Endothelial cell of umbilical vein (primary cell): Measurements from ENCODE around the gene EML6. TPM values are rescaled to one million over a fixed set of nuclear protein-coding genes. Genes with fewer than 3 reads are reported as not detected.

Experiments
- BruUV-seq: library from RNA; stranded (reverse); fragments of 400-500 nt; replicated peaks from 2 replicates; lab custom pipeline; 2021; lab: Mats Ljungman, UMichigan
- CTCF ChIA-PET: fragments of 300-600, 350-600 bp; sonication (Branson Sonifier 250); formaldehyde crosslinking; loops from one replicate; lab custom pipeline; 2021; ENCODE audit warnings: antibody characterized with exemption, inconsistent platforms; lab: Charles Lee
- POLR2A ChIA-PET: fragments of 300-600, 350-600 bp; sonication (Branson Sonifier 250); formaldehyde crosslinking; loops from one replicate; lab custom pipeline; 2021; ENCODE audit warnings: antibody characterized with exemption, inconsistent platforms; lab: Charles Lee
- DNase-seq: peaks from one replicate; pipeline ENCODE4 v3.0.0-alpha.2; 2011; ENCODE audit warnings: low read depth, low spot score
- FAIRE-seq: peaks from 2 replicates; lab custom pipeline; 2011; peaks lifted over from hg19 to GRCh38; lab: Jason Lieb, UNC
- H2AFZ ChIP-seq: 2 replicates; pipeline ENCODE4 v1.6.0; 2012; ENCODE audit warnings: low read depth, low read length, control low read depth, inconsistent platforms
- H3K27ac ChIP-seq: 2 replicates; pipeline ENCODE4 v1.5.1; 2011; ENCODE audit warnings: low read depth, mild to moderate bottlenecking, control low read depth, low read length, moderate library complexity; ENCODE audit not compliant: insufficient read depth
- H3K27me3 ChIP-seq, 2 experiments: 2 replicates each; pipeline versions ENCODE4 v1.6.0 to v1.6.1; 2011; ENCODE audit warnings: low read length in 2 of 2, mixed read lengths in 1 of 2; ENCODE audit not compliant: control insufficient read depth in 2 of 2, insufficient read depth in 2 of 2
- H3K36me3 ChIP-seq, 2 experiments: 2 replicates in 1 of 2; 3 replicates in 1 of 2; pipeline ENCODE4 v1.5.1; 2011; ENCODE audit warnings: low read length in 2 of 2, mild to moderate bottlenecking in 1 of 2, moderate library complexity in 1 of 2; ENCODE audit not compliant: control insufficient read depth in 2 of 2, insufficient read depth in 2 of 2; ENCODE audit errors: extremely low read depth in 1 of 2
- H3K4me1 ChIP-seq: 3 replicates; pipeline ENCODE4 v1.5.1; 2011; ENCODE audit warnings: mild to moderate bottlenecking, low read length; ENCODE audit not compliant: control insufficient read depth, insufficient read depth; ENCODE audit errors: extremely low read depth
- H3K4me2 ChIP-seq: 2 replicates; pipeline ENCODE4 v1.6.1; 2011; ENCODE audit warnings: low read length, control low read depth, mixed read lengths; ENCODE audit not compliant: insufficient read depth
- H3K4me3 ChIP-seq, 3 experiments: fragments of 200-600 bp in 1 of 3; sonication (generic), shearing (Covaris generic) in 1 of 3; replicated peaks in 1 of 3; 2 replicates each; pipeline ENCODE4 v1.5.1; 2011 to 2016; ENCODE audit warnings: control low read depth in 3 of 3, low read length in 3 of 3, mild to moderate bottlenecking in 2 of 3, inconsistent platforms in 1 of 3, low read depth in 1 of 3, moderate library complexity in 1 of 3; ENCODE audit not compliant: insufficient read depth in 1 of 3
- H3K79me2 ChIP-seq: 2 replicates; pipeline ENCODE4 v1.6.0; 2012; ENCODE audit warnings: low read length, inconsistent platforms; ENCODE audit not compliant: control insufficient read depth, insufficient read depth
- H3K9ac ChIP-seq: replicated peaks from 2 replicates; pipeline ENCODE3; 2011; ENCODE audit warnings: low read length, control low read depth; ENCODE audit not compliant: insufficient read depth; ENCODE audit errors: extremely low read depth
- H3K9me1 ChIP-seq: replicated peaks from 3 replicates; pipeline ENCODE4 v1.6.0; 2011; ENCODE audit warnings: mild to moderate bottlenecking, low read length; ENCODE audit not compliant: control insufficient read depth, insufficient read depth; ENCODE audit errors: extremely low read depth
- H3K9me3 ChIP-seq: replicated peaks from 2 replicates; pipeline ENCODE4 v1.5.1; 2012; ENCODE audit warnings: low read length, inconsistent platforms; ENCODE audit not compliant: control insufficient read depth, insufficient read depth
- H4K20me1 ChIP-seq: replicated peaks from 2 replicates; pipeline ENCODE3; 2011; ENCODE audit warnings: mild to moderate bottlenecking, low read length; ENCODE audit not compliant: control insufficient read depth, insufficient read depth; ENCODE audit errors: extremely low read depth
- CTCF ChIP-seq, 2 donors: IDR thresholded peaks; 1 replicate in 1 of 2; 2 replicates in 1 of 2; pipeline ENCODE4 v1.5.1; 2011; ENCODE audit warnings: low read length in 2 of 2, mild to moderate bottlenecking in 2 of 2, moderate library complexity in 2 of 2, control low read depth in 1 of 2, inconsistent platforms in 1 of 2, low read depth in 1 of 2; ENCODE audit not compliant: insufficient read depth in 1 of 2; ENCODE audit errors: extremely low read depth in 1 of 2
- EZH2 ChIP-seq: IDR thresholded peaks from 2 replicates; pipeline ENCODE4 v1.6.1; 2012; ENCODE audit warnings: borderline replicate concordance, low read depth, mild to moderate bottlenecking, moderate library complexity, low read length, inconsistent platforms; ENCODE audit not compliant: severe bottlenecking
- FOS ChIP-seq: IDR thresholded peaks from 2 replicates; pipeline ENCODE4 v1.6.1; 2011; ENCODE audit warnings: mild to moderate bottlenecking, low read length, moderate library complexity, borderline replicate concordance; ENCODE audit not compliant: insufficient read depth
- GATA2 ChIP-seq: IDR thresholded peaks from 2 replicates; pipeline ENCODE4 v1.7.0; 2011; ENCODE audit warnings: low read depth, mild to moderate bottlenecking, moderate library complexity, mixed read lengths, low read length; ENCODE audit not compliant: insufficient read length, insufficient read depth
- JUN ChIP-seq: IDR thresholded peaks from 2 replicates; pipeline ENCODE4 v1.6.1; 2011; ENCODE audit warnings: borderline replicate concordance, low read depth; ENCODE audit not compliant: insufficient read length, insufficient read depth
- MAX ChIP-seq: IDR thresholded peaks from 2 replicates; pipeline ENCODE4 v1.6.1; 2011; ENCODE audit not compliant: insufficient read depth, insufficient read length
- MYC ChIP-seq: IDR thresholded peaks from one replicate; pipeline ENCODE4 v1.6.1; 2011; ENCODE audit warnings: mild to moderate bottlenecking, low read depth, low read length
- POLR2A ChIP-seq: IDR thresholded peaks from 2 replicates; pipeline ENCODE4 v1.6.1; 2012; ENCODE audit warnings: low read depth, mild to moderate bottlenecking, control low read depth, low read length
- POLR2AphosphoS5 ChIP-seq: IDR thresholded peaks from 2 replicates; pipeline ENCODE4 v1.6.1; 2012; ENCODE audit warnings: low read depth, mild to moderate bottlenecking, control low read depth, low read length, moderate library complexity; ENCODE audit not compliant: insufficient read depth
- dilution Hi-C: fragments of 300-500 bp; cut with MboI; formaldehyde crosslinking; loops from one replicate; pipeline ENCODE4 v1.15.0; 2019; ENCODE audit warnings: low sequenced_read_pairs; ENCODE audit not compliant: extremely low pct_ligation_motif_present
- intact Hi-C: fragments of 100-400 bp; cut with micrococcal nuclease; formaldehyde crosslinking; loops from one replicate; pipeline ENCODE4 v1.10.0; 2022
- polyA plus RNA-seq, 4 experiments: library from polyadenylated mRNA; depleted of rRNA in 3 of 4; stranded (reverse) in 3 of 4; unstranded in 1 of 4; fragments of >200 nt; gene quantifications; 2 replicates each; pipeline versions ENCODE4 v1.2.1 to v1.2.3, GENCODE V29; 2011 to 2012; ENCODE audit warnings: missing spikeins in 1 of 4
- total RNA-seq: library from RNA; stranded (reverse); gene quantifications from 2 replicates; pipeline ENCODE4 v1.2.3, GENCODE V29; 2021

Gene EML6
- total and polyA plus RNA-seq, 2 donors (not counting 3 experiments of a cell fraction or from before 2014, with no cell fraction given): 0.79 to 2.1 TPM

- POLR2A ChIA-PET: no interaction called here
- Histone ChIP-seq H3K9me3 (no peaks in the 10 kb centered on the region), H3K27ac (no peak overlapping the region), H4K20me1 (no peaks in the 10 kb centered on the region), H3K36me3 (no peaks in the 10 kb centered on the region), H3K79me2 (no peaks in the 10 kb centered on the region), H3K4me1 (peaks cover 8% of the 10 kb centered on the region), H2AFZ (peak overlapping the region; percentile 94), H3K4me2 (peak overlapping the region; percentile 57), H3K9ac (no peak overlapping the region), H3K4me3 (peak overlapping the region in 2 of 3 experiments; percentile 9 to 56), H3K27me3 (peaks cover 0 to 9% of the 10 kb centered on the region in 2 experiments), H3K9me1 (no peaks in the 10 kb centered on the region)
- peak; percentile 28 for DNase-seq
- BruUV-seq: no TSS peak
- CTCF ChIA-PET: interaction anchor here (0.7 to 8.5 kb wide), 14 partner anchors 12 to 603 kb away, joined by 3 to 295 read pairs (median 4); no protein-coding TSS in a partner anchor
- dilution Hi-C loops: no loop called here
- TF ChIP-seq JUN (no peak), EZH2 (peak; percentile 41), POLR2A (no peak), MYC (no peak), GATA2 (no peak), CTCF (IDR thresholded peaks at IDR 0.05; ENCODE audit: extremely low read depth in 1 of 2, insufficient read depth in 1 of 2, low read depth in 1 of 2, low read length in 2 of 2) (no peak), POLR2AphosphoS5 (no peak), FOS (no peak), MAX (no peak)
- intact Hi-C loops: loop anchor here (10.0 kb wide), 2 partner anchors 504 to 1284 kb away; no protein-coding TSS in a partner anchor
- FAIRE-seq: no peak
Measured at GRCh38 chr2:54708584-54709335, 14.7 kb upstream of the EML6 start.
